Activated T-helper 1 cell treated with Interleukin-2 at 50 U/mL for 16 hours (primary cell): Measurements from ENCODE around the gene DOCK1.

Experiments
- DNase-seq: peaks from one replicate; pipeline ENCODE4 v3.0.0-alpha.2; 2020; ENCODE audit warnings: low read depth

The DOCK1 gene

DNA sequence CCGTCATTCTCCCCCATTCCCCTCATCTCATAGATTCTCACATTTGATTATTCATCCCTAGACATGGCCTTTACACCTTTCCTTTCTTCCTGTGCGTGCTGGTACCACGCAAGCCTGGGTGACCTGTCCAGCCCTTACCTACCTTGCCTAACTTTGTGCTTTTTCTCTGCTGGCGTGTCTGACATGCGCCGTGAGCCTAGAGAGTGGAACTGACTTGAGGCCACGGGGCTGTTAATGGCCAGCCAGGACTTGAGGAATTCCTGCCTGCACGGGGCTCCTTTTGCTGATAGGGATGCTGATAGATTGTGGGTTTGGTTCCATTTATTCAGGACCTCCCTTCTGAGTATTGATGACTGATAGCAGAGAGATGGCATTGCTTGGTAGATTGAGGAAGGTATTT is 134.2 kb downstream of the DOCK1 start:
- no peak for DNase-seq

DNA sequence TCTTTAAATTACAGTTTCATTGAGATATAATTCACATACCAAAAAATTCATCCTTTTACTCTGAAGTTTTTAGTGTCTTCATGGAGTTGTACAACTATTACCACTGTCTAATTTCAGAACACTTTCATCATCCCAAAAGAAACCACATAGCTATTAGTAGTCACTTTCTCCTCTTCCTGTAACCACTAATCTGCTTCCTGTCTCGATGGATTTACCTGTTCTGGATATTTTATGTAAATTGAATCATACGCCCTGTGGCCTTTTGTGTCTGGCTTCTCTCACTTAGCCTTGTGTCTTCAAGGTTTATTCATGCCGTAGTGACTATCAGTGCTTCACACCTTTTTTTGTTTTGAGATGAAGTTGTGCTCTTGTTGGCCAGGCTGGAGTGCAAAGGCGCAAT is 135.5 kb downstream of the DOCK1 start:
- no peak for DNase-seq

DNA sequence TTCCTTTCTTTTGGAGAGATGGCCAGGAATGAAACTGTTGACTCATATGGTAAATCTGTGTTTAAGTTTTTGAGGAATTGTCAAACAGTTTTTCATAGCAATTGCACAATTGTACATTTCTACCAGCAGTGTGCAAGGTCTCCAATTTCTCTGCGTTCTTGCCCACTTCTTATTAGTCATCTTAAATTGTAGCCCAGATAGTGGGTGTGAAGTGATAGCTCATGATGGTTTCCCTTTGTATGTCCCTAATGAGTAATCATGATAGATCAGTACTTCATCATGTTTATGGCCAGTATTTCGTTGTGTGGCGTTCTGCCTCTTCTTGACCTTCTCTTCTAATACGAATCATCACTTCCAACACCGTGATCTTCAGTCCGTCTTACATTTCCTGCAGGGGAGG is 136.3 kb downstream of the DOCK1 start:
- no peak for DNase-seq

DNA sequence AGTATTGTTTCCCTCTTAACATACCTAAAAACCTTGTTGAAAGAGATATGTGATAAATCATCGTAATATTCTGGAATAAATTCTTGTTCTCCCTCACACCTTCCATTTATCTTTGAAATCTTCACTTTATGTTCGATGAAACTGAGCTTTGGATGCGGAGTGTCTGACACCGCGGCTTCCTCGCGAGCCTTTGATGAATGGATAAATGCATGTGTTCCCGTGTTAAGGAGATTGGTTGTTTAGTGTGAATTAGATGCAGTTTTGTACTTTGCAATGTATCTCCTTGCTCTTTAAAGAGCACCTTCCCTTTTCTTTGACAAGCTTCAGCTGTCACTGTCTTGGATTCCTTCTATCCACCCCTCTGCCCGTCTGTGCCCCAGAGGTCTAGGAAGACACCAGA is 138.1 kb downstream of the DOCK1 start:
- DNase-seq, result no peak

DNA sequence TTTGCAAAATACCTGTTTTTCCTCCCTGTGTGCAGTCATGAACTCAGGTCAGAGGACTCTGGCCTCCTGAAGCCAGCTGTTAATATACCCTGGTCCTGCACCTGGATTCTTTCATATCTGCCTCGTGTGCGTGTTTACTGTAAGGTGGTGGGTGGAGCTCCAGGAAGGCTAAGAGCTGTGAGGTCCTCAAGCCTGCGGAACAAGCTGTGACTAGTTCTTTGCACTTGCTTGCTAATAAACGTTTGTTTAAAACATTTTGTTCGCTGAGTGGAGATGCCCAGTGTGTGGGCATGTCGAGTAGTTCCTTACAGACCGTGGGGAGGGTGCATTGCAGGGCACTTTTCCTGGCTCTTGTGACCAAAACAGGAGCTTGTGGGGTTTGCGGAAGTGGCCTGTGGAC is 139.0 kb downstream of the DOCK1 start:
- DNase-seq, result no peak

DNA sequence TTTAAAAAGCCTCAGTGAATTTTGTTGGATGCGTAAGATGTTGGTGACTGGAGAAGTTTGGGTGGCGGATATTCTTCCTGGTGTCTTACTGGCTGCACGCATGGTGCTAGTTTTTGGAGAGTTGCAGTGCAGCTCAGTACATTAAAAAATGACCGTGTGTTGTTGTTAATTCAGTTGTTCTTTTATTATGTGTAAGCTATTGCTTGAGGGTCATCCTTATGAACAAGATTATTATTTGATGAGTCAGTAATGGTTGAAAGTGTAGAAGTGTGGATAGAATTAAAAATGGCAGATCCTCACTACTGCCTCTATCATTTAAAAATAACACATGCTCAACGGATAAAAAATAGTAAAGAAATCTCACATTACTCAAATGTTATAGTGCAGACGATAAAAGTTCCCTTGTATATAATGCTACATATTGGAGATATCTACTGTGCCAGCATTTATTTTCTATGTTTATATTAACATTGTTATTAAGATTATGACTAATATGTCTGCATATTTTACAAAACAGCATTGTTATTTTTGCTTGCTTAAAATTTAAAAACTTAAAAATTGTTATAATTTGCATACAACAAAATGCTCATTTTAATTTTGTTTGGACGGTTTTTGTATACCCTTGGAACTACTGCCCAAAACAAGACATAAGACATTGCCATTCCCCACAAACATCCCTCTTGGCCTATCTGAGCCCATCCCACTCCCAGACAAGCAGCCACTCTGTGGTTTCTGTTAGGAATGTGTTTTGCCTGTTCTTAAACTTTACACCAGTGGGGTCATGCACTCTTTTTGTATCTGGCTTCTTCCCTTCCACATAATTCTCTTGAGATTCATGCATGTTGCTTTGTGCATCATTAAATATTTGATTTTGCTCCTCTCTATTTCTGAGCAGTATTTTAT is 142.0 kb downstream of the DOCK1 start:
- DNase-seq, result no peak

DNA sequence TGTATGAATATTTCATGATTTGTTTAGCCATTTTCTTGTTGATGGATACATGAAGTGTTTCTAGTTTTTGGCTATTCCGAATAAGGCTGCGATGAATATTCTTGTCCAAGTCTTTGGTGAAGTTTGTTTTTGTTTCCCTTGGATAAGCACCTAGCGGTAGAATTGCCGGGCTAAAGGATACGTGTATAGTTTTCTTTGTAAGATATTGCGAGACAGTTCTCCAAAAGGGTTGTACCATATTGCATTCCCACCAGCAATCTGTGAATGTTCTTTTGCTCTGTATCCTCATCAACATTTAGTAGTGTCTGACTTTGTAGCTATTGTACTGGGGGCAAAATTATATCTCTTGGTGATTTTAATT is 142.6 kb downstream of the DOCK1 start:
- no peak for DNase-seq

DNA sequence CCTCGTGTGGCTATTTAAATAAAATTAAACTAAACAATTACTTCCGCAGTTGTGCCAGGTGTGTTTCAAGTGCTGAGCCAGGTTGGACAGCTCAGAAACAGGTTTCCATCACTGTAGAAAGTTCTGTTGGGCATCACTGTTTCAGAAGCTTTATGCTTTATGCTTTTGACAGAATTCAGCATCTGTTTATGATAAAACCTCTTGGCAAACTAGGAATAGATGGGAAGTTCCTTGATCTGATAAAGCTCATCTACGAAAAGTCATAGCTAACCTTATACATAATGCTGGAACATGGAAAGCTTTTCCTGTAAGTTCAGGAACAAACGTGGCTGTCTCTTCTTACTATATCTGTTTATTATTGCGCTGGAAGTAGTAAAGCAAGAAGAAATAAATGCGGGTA is 143.4 kb downstream of the DOCK1 start:
- DNase-seq, result no peak

DNA sequence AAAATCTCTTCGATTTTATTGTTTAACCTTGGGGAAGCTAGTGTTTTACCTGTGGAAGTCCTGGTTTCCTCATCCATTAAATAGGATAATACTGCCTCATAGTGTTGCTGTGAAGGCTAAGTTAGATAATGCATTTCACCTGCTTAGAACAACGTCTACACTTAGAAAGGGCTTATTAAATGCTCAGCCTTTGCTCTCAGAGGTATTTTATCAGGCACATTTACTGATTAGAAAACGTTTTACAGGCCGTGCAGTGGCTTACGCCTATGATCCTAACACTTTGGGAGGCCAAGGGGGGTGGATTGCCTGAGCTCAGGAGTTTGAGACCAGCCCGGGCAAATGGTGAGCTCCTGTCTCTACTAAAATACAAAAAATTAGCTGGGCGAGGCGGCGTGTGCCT is 146.8 kb downstream of the DOCK1 start:
- DNase-seq, result no peak

DNA sequence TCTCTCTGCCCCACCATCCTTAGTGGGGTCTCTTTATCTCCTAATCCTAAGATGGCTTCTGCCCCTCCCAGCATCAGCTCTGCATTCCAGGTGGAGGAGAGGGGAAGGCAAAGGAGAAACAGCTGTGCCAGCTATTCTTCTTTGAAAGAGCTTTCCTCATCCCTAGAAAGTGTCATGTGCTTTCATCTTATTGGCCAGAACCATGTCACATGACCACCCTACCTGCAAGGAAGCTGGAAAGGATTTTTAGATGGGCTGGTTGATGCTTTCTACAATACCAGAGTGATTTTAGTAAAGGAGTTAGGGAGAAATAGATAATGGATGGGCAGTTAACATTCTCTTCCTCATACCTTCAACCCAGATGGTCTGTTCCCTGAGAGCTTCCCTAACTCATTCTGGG is 150.0 kb downstream of the DOCK1 start:
- no peak for DNase-seq

DNA sequence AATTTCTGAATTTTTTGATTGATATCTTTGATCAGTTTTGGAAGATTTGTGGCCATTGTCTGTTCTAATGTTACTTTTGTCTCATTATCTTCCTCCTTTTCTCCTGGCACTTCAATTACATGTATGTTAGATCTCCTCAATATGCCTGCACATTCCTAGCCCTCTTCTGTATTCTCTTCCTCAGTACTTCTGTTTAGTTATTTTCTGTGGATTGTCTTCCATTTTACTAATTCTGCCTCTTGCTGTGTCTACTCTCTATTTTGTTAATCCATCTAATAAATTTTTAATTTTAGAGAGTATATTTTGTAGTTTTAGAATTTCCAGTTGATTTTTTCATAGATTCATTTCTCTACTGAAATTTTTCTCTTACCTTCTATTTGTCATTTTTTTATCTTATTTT is 154.1 kb downstream of the DOCK1 start:
- DNase-seq, result no peak

DNA sequence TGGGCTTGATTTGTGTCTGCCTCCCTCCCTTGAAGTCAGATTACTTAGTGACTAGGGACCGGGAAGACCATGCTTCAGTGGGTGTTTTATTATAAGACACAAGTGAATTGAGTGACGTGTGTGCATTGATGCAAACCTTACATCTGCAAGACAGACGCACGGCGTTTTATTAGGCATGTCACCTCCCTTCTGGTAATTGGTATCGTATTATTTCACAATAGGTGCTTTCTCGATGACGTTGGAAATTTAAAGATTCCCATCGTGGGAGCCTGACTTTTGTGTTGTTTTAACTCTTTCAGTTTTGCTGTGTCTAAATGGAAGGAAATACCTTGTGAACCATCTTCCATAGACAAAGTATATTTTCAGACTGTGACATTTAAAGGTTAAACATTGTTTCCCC is 158.5 kb downstream of the DOCK1 start:
- no peak for DNase-seq

DNA sequence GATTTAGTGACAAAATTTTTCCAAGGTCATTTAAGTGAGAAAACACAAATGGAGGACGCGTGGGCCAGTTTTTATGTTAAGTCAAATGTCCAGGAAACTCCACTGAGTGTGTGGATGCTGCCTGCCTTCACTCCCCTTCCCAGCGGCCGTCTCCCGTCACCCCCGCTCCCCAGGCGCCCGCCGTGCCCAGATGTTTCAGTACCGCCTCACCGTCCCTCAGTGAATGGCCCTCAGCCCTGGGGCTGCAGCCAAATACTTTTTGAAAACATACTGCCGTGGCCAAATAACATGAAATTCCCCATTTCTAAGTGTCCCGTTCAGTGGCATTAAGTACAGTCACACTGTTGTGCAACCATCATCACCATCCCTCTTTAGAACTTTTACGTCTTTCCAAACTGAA is 159.2 kb downstream of the DOCK1 start:
- DNase-seq, result no peak

DNA sequence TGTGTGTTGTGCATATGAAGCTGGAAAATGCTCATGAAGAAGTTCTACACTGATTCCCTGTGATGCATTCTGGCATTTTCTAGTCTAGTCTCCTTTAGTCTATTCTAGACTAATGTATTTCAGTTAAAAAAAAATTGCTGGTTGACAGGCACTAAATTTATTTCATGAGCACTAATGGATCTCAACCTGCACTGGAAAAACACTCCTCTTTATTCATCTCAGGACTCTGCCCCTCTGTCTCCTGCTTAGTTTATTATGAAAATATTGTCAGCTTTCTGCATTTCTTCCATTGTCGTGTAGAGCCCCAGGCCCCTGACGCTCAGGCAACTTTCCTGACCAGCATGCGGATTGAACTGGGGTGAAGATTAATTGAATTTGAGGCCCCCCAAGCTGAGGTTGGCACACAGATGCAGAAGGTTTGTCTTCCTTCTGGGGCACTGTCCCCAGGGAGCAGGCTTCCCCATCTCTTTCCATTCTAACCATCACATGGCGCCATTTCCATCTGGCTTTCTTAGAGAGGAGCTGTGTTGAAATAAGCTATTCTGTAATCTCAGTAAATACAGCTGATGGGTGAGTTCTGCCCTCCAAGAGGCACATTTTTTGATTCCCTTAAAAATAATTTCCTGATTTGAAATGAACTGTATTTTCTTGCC is 162.4 kb downstream of the DOCK1 start:
- no peak for DNase-seq

DNA sequence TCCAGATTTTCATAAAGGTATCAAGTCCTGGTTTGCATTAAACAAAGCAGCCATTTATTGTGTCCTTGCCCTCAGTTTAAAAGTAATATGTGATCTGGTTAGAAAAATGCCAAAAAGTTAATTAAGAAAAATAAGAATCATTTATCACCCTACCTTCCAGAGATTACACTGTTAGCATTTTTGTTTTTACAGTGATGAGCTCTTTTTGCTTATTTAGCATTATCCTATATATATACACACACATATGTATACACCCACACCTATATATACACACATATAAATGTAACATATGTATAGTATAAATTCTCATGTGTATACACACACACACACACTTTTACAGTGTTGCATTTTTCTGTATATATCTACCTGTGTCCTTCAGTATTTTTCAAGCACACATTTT is 163.3 kb downstream of the DOCK1 start:
- no peak for DNase-seq

DNA sequence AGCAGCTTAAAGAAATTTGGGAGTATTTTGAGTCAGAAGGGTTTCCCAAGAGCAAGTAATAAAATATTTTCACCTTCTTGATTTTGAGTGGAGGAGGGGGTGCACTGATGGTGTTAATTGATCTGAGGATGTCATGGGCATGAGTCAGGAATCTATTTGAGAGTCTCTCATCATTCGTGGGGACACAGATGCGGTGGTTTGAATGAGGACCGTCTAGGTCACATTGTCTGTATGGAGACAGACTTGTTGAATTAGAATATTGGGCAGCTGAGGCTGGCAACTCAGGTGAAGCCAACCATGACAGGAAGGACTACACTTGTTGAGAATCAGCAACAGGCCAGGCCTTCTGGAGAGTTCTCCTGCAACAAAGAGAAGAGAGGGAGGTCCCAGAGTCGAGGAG is 164.2 kb downstream of the DOCK1 start:
- no peak for DNase-seq

DNA sequence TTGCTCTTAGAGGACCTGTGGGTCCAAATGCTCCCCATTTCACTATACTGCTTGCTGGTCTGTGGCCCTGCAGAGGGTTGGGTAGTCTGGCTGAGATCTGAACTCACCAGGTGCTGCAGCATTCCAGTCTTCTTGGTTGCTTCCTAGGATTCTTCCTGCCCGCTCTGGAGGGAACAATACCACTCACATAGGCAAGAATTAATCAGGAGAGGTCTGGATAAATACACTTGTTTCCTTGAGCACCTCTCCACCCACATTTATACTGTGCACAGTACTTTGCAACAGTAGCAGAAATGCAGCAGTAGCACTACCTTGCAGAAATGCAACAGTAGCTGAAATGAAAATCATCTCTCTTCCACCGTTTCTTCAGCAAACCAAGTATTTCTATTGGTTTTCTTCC is 165.9 kb downstream of the DOCK1 start:
- no peak for DNase-seq

DNA sequence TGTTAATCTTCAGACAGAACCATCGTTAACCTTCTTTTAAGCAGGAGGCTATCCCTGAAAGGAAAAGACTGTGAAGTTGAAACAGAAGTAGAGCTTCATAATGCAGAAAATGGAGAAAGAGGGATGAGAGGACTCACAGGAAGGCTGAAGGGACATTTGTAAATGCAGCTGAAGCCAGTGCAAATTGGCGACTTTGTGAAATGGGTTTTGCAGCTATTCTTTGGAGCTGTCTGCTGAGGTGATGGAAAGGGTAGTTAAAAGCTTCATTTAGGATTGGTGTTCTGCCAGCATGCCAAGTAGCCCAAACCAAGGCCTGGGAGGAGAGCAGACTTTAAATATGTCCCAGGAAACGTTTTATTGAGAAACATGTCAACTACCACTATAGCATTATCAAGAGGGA is 168.4 kb downstream of the DOCK1 start:
- DNase-seq, result no peak

DNA sequence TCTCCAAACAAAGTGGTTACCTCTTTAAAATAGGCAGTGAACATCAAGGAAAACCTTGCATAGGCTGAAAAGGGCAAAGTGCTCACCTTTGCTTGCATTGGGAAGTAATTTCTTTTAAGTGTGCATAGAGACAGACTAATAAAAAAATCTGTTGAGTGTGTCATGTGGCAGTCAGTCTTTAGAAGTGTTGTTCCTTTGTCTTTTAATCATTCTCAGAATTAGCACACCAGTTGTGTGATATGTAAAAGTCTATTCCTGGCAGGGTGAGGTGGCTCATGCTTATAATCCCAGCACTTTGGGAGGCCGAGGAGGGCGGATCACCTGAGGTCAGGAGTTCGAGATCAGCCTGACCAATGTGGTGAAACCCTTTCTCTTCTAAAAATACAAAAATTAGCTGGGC is 174.2 kb downstream of the DOCK1 start:
- DNase-seq, result no peak

DNA sequence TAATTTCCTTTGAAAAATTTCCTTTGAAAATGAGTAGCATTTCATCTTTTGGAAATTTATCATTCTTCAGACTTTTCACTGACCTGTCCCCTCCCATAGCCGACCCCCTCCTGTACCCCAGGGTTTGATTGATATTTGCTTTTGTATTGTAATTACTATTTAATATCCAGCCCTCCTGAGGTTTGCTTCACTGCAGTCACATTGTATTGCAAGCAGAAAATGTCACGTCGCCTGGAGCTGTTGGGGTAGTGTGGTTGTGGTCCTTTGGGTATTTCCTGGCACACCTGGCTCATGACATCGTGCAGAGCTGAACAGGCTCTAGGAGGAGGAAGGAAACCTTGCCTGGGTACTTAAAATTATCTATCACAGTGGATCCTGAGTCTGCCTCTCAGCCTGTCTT is 175.1 kb downstream of the DOCK1 start:
- no peak for DNase-seq

DNA sequence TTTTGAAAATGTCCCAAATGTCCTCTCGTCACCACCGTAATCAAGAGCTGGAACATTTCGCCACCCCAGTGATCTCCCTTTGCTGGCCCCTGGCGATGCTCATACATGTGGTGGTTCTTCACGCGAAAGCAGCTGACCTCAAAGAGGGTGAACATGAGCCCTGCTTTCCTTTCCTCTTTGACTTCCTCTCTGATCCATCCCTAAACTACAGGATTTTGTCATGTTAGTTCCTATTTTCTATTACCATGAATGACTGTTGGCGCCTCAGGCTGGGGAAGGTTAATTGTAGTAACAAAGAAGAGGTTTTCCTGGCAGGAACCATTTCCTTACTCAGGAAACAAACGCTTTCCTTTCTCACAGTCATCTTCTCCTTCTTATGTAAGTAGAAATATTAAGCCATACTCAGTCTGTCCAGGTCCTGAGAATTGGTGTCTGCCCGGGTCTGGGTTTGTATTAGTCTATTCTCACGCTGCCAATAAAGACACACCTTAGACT is 176.7 kb downstream of the DOCK1 start:
- DNase-seq, result no peak

DNA sequence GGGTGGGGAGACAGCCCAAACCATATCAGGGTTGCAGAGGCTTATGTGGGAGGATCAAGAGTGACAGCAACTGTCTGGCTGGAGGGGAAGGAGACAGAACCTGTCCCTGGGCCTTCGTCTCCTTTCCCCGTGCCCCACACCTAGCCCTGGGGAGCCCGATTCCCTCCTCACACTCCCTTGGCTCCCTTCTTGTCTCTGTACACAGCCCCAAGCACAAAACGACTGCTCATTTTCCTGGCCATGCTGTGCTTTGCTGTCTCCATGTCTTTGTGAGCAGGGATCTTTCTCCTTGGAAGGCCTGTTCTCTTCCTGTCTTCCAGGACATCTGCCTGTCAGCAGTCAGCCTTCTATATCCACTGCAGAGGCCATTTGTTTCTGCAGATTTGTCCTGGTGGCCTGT is 177.4 kb downstream of the DOCK1 start:
- no peak for DNase-seq

DNA sequence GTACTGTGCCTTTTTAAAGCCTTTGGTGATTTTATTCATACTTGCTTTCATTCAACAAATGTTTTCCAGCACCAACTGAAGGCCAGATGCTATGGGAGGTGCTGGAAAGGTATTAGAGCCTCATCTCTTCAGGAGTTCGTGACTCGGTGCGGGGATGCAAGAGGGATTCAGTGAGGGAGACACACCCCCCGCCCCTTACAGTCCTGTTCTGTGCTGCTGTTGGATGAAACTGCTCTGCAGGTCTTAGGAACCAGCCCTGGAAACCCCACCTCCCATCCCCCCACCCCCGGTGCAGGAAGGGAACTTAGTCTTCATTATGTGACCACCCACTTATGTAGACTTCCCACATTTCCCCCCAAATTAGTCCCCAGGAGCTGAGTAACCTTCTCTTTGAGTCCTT is 180.7 kb downstream of the DOCK1 start:
- no peak for DNase-seq

DNA sequence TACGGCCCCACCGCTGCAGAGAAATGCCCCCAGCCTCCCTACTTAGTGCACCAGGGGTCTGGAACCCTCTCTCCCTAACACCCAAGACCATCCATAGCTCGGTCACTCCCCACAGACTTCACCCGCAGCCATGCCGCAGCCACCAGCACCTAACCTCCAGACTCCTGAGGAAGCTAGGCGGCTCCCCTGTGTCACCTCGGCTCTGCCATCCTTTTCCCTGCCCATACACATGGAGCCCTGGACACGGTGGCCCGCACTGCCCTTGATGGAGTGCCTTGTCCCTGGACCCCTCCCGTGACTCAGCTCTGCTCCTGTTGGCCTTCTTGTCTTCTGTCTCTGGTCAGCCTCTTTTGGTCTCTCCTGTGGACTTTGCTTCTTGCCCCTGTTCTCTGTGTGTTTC is 183.7 kb downstream of the DOCK1 start:
- DNase-seq, result no peak
